Measurements from ENCODE around the gene TBC1D5. TPM values are rescaled to one million over a fixed set of nuclear protein-coding genes. Genes with fewer than 3 reads are reported as not detected.
"Not testable (repeated sequence)": the region's sequence is repeated elsewhere in the genome, so short reads cannot be mapped to it uniquely, and the experiment has no call there.

TBC1D5 gene
- total RNA-seq, 1 experiment from 2014 or later = 33.9 TPM

GRCh38 chr3:17737591-17737990 lies 4.8 kb downstream of the TBC1D5 start:
- ChIA-PET CTCF (no interaction called here), RAD21 (ENCODE audit: low non-redundant PET in 1 of 2, low total read pairs in 2 of 2, uncharacterized antibody in 2 of 2, unreplicated experiment in 2 of 2) (no interaction called here)
- no peak for ATAC-seq

GRCh38 chr3:17735362-17735761 lies 7.1 kb downstream of the TBC1D5 start:
- H3K9me2 ChIP-seq (ENCODE audit: insufficient read depth); BruUV-seq (replicated peaks); H3K4me3 ChIP-seq (replicated peaks in 1 of 2; ENCODE audit: low read depth in 1 of 2, low read length in 2 of 2); RAD21 ChIA-PET (ENCODE audit: low non-redundant PET in 1 of 2, low total read pairs in 2 of 2, uncharacterized antibody in 2 of 2, unreplicated experiment in 2 of 2); CTCF ChIA-PET; H4K20me1 ChIP-seq (ENCODE audit: insufficient read depth); DNase-seq (ENCODE audit: low read depth, low spot score); intact Hi-C loops (cut with micrococcal nuclease); H3K4me2 ChIP-seq (ENCODE audit: low read length); H3K9me3 ChIP-seq (ENCODE audit: control insufficient read depth in 1 of 2, insufficient read depth in 1 of 2, low read depth in 1 of 2, low read length in 2 of 2); H3K27me3 ChIP-seq (ENCODE audit: insufficient read depth, low read length); ATAC-seq; H2AFZ ChIP-seq (ENCODE audit: low read depth, low read length, poor library complexity, severe bottlenecking); H3K27ac ChIP-seq (ENCODE audit: low read depth, low read length); H3K9ac ChIP-seq (ENCODE audit: low read length); H3K36me3 ChIP-seq (ENCODE audit: control insufficient read depth in 1 of 2, insufficient read depth in 2 of 2, low read length in 2 of 2): not testable (repeated sequence)
- H3K4me1 ChIP-seq (ENCODE audit: control insufficient read depth in 1 of 2, insufficient read depth in 2 of 2, low read length in 2 of 2) = peaks cover 11 to 13% of the 10 kb centered on the region in 2 experiments
- peaks cover 77% of the 10 kb centered on the region for H3K79me2 ChIP-seq (ENCODE audit: insufficient read depth, low read length)
- POLR2A ChIA-PET = interaction anchor here (0.9 kb wide), 1 partner anchor 7 kb away, joined by 3 read pairs; the partner anchor contains the start of gene TBC1D5

More at GRCh38 chr3:17737591-17737990, 4.8 kb downstream of the TBC1D5 start:
- DNase-seq (ENCODE audit: low read depth, low spot score) = no peak
- no peak overlapping the region for H3K9ac ChIP-seq (ENCODE audit: low read length)
- H3K9me2 ChIP-seq (ENCODE audit: insufficient read depth) = no peaks in the 10 kb centered on the region
- H3K27me3 ChIP-seq (ENCODE audit: insufficient read depth, low read length) = no peaks in the 10 kb centered on the region
- no peaks in the 10 kb centered on the region for H3K9me3 ChIP-seq (ENCODE audit: control insufficient read depth in 1 of 2, insufficient read depth in 1 of 2, low read depth in 1 of 2, low read length in 2 of 2)
- H3K4me2 ChIP-seq (ENCODE audit: low read length) = no peak overlapping the region
- H3K79me2 ChIP-seq (ENCODE audit: insufficient read depth, low read length) = peaks cover 83% of the 10 kb centered on the region
- no peaks in the 10 kb centered on the region for H3K36me3 ChIP-seq (ENCODE audit: control insufficient read depth in 1 of 2, insufficient read depth in 2 of 2, low read length in 2 of 2)
- H3K4me3 ChIP-seq (replicated peaks in 1 of 2; ENCODE audit: low read depth in 1 of 2, low read length in 2 of 2) = no peak overlapping the region
- POLR2A ChIA-PET = no interaction called here
- H3K4me1 ChIP-seq (ENCODE audit: control insufficient read depth in 1 of 2, insufficient read depth in 2 of 2, low read length in 2 of 2) = peaks cover 5 to 13% of the 10 kb centered on the region in 2 experiments; a peak in 2 of 4 replicates
- no peak overlapping the region for H3K27ac ChIP-seq (ENCODE audit: low read depth, low read length)
- BruUV-seq (replicated peaks) = no TSS peak
- H2AFZ ChIP-seq (ENCODE audit: low read depth, low read length, poor library complexity, severe bottlenecking) = no peak overlapping the region
- TF ChIP-seq CEBPB (IDR thresholded peaks at IDR 0.05; ENCODE audit: low read depth) (no peak), EGR1 (IDR thresholded peaks at IDR 0.05; ENCODE audit: low read depth) (no peak), CTCF (IDR thresholded peaks at IDR 0.05 in 2 of 3, conservative IDR thresholded peaks at IDR 0.05 in 1 of 3; ENCODE audit: borderline replicate concordance in 1 of 3, insufficient read depth in 1 of 3, low read depth in 2 of 3, low read length in 2 of 3) (no peak), MAX (IDR thresholded peaks at IDR 0.05) (no peak), YY1 (IDR thresholded peaks at IDR 0.05; ENCODE audit: extremely low read depth, insufficient replicate concordance, low read depth, low read length) (no peak), CBX3 (IDR thresholded peaks at IDR 0.05; ENCODE audit: low read depth) (no peak)
- intact Hi-C loops (cut with micrococcal nuclease) = no loop called here
- H4K20me1 ChIP-seq (ENCODE audit: insufficient read depth) = peaks cover 7% of the 10 kb centered on the region; the same call in 1 of the 2 replicates

Data from HCT116 (cell line).